Mucosa of gallbladder (tissue), 1 donor: ENCODE results near the gene OOSP4B. TPM values are rescaled to one million over a fixed set of nuclear protein-coding genes. Genes with fewer than 3 reads are reported as not detected.
"Not testable (repeated sequence)": the region's sequence is repeated elsewhere in the genome, so short reads cannot be mapped to it uniquely, and the experiment has no call there.

Experiments
- DNase-seq: peaks from one replicate; pipeline ENCODE4 v3.0.0-alpha.2; 2020; ENCODE audit warnings: low spot score
- total RNA-seq: library from RNA; stranded (reverse); gene quantifications from one replicate; pipeline ENCODE4 v1.2.1, GENCODE V29; 2021
- donor health status: DM: no; HTN: no; CAD: no.

Gene OOSP4B
- total RNA-seq, 1 donor from 2014 or later, result not detected

DNA sequence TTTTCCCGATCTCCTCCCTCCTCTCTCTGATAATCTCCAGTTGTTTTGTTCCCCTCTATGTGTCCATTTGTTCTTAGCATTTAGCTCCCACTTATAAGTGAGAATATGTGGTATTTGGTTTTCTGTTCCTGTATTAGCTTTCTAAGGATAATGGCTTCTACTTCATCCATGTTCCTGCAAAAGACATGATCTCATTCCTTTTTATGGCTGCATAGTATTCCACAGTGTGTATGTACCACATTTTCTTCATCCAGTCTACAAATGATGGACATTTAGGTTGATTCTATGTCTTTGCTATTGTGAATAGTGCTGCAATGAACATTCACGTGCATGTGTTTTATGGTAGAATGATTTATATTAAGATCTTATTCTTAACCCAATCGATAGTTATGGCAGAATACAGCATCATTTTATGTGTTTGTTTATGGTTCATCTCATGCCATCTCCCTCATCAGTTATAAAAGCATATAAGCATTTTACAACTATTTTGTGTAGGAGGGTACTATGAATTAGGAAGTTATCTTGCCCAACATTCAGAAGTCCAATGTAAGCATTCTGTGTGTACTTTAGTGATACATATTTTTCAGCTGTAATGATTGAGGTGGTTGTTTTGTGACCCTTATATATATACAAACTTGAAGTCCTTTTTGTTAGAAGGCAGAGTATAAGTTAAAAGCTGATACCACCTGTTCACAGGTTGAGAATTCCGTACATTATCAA lies 42.7 kb downstream of the OOSP4B start:
- no peak for DNase-seq

DNA sequence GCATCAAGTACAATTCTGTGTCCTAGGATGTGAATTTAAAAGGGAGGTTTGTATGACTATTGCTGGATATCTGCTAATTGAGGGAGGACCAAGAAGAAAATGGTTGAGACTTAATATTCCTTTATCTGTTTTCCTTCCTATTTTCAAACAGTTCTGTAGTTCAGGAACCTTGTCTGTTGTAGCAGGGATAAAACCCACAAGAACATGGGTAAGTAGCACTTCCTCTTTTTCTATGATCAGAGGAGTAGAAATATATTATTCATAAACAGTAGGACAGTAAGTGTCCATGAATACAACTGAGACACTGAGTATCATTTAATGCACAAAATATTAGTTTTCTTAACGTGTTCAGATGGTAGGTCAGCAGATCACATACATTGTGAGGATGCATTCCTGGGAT lies 47.1 kb downstream of the OOSP4B start:
- no peak for DNase-seq

DNA sequence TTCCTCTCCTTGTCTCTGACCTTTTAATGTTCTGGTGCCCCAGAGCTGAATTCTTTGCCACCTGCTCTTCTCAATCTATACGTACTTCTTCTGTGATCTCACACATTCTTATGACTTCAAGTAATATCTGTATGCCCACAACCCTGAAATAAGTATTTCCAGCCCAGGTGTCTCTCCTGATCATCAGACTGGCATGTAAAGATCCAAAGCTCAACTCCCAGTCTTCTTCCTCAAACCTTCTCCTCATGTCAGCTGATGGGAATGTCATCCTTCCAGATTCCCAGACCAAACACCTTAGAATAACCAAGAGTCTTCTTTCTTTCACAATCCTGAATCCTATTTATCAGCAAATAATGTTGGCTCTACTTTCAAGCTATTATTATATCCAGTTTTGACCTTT lies 48.8 kb downstream of the OOSP4B start:
- DNase-seq, result no peak

DNA sequence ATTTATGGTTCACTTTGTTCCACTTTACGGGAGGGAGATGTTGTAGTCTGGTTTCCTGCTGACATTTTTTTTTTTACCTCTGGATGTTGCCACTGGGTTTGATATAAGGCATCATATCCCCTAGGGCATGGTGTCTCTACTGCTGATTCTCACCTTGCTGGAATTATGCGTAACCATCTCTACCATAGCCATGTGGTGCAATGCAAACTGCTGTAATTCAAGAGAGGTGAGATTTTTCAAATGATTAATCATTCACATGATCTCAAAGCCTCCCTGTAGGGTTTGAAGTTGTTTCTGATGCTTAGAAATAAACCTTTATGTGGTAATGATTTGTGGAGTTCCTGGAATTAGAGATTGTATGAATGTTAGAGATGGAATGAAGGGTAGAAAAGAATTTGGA lies 52.5 kb downstream of the OOSP4B start:
- DNase-seq, result no peak

DNA sequence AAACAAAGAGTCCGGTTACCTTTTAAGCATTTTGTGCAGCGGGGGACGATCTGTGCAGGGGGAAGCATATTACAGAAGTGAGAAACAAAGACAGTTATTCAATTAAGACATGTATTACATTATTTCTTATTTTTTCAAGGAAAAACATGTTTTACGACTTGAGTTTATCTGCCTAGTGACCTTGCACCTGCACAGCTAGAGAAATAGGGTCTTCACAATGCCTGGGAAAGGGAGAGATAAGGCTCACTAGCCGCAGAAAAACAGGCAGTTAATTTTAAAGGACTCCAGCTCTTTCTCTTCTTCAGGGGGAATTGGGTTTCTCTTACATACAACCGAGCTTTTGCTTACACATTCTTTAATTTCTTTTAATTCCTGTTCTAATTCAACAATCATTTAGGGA lies 54.7 kb downstream of the OOSP4B start:
- DNase-seq, result not testable (repeated sequence)

DNA sequence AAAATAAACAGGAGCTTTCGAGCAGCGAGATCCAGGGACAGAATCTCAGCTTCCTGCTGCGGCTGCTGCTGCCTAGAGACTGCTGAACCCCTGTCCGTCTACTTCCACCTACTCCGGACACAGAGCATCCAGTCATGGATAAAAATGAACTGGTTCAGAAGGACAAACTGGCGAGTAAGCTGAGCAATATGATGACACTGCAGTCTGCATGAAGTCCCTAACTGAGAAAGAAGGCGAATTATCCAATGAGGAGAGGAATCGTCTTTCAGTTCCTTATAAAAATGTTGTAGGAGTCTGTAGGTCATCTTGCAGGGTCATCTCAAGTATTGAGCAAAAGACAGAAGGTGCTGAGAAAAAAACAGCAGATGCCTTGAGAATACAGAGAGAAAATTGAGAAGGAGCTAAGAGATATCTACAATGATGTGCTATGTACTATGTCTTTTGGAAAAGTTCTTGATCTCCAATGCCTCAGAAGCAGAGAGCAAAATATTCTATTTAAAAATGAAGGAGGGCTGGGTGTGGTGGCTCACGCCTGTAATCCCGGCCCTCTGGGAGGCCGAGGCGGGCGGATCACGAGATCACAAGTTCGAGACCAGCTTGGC lies 60.3 kb downstream of the OOSP4B start:
- no peak for DNase-seq

DNA sequence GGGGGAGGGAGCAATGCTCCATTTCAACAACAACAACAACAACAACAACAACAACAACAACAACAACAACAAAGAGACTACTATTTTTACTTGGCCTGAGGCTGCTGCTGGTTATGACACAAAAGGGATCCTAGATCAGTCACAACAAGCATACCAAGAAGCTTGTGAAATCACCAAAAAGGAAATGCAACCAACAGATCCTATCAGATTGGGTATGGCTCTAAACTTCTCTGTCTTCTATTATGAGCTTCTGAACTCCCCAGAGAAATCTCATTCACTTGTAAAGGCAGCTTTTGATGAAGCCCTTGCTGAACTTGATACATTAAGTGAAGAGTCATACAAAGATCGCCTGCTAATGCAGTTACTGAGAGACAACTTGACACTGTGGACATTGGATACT lies 61.0 kb downstream of the OOSP4B start:
- DNase-seq, result no peak

DNA sequence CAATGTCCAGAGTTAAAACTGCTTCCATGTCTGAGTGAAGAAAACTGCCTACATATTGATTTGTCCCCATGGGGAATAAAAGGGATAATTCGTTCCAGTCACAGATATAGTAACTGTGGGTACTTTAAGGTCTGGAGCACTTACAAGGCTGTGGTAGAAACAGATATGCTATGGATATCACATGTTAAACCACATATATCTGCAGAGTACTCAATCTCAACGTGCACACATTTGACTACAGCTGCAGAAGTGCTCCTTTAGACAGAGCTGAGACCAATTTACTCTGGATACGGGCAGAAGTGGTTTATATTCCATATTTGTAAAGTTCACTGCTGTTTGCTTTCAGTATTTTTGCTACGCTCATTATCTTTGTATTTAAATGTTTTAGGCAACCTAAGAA lies 61.8 kb downstream of the OOSP4B start:
- DNase-seq, result no peak

DNA sequence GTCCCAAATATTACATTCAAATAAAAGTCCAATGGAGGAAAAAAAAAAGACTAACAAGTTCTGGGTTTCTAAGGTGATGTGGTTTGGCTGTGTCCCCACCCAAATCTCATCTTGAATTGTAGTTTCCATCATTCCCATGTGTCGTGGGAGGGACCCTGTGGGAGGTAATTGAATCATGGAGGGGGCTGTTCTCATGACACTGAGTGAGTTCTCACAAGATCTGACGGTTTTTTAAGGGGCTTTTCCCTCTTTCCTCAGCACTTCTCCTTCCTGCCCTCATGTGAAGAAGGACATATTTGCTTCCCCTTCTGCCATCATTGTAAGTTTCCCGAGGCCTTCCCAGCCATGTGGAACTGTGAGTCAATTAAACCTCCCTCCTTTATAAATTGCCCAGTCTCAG lies 63.6 kb downstream of the OOSP4B start:
- no peak for DNase-seq

Other genes with a start within 250 kb of the OOSP4B start
- 34.7 TPM for gene MRPL16, start 206.4 kb upstream of the OOSP4B start, total RNA-seq
- not detected for gene CBLIF, start 171.7 kb upstream of the OOSP4B start, total RNA-seq
- 39.4 TPM for gene TCN1, start 150.7 kb upstream of the OOSP4B start, total RNA-seq
- not detected for gene OOSP3, start 138.4 kb upstream of the OOSP4B start, total RNA-seq
- gene OOSP1, start 78.7 kb upstream of the OOSP4B start, total RNA-seq, result not detected
- gene OOSP4A, start 53.1 kb upstream of the OOSP4B start, total RNA-seq, result not detected
- gene OOSP2, start 23.2 kb downstream of the OOSP4B start, total RNA-seq, result not detected
- gene MS4A3, start 39.5 kb downstream of the OOSP4B start, total RNA-seq, result 0.40 TPM
- gene MS4A2, start 71.5 kb downstream of the OOSP4B start, total RNA-seq, result 11.2 TPM
- gene MS4A6A, start 165.9 kb downstream of the OOSP4B start, total RNA-seq, result 95.1 TPM
- 3.5 TPM for gene MS4A4E, start 226.0 kb downstream of the OOSP4B start, total RNA-seq